Spleen (tissue), 11 donors: Measurements from ENCODE around the gene PIGC. TPM values are rescaled to one million over a fixed set of nuclear protein-coding genes. Genes with fewer than 3 reads are reported as not detected.

ENCODE experiments used
- DNase-seq: peaks from one replicate; pipeline ENCODE4 v3.0.0-alpha.2; 2020
- H3K27ac ChIP-seq, 8 donors: fragments of 200-600 bp; sonication (generic) in 7 of 8; 1 replicate in 4 of 8; 2 replicates in 4 of 8; pipeline versions ENCODE4 v1.5.0 to v1.8.0; 2016 to 2021; ENCODE audit warnings: inconsistent platforms in 4 of 8, mild to moderate bottlenecking in 4 of 8, moderate library complexity in 1 of 8
- H3K27me3 ChIP-seq, 7 donors: fragments of 200-600 bp; sonication (generic) in 6 of 7; replicated peaks in 1 of 7; 1 replicate in 4 of 7; 2 replicates in 3 of 7; pipeline versions ENCODE4 v1.5.0 to v1.8.0; 2016 to 2021; ENCODE audit warnings: inconsistent platforms in 3 of 7, mild to moderate bottlenecking in 1 of 7
- H3K36me3 ChIP-seq, 6 donors: fragments of 200-600 bp; sonication (generic) in 5 of 6; 1 replicate in 4 of 6; 2 replicates in 2 of 6; pipeline versions ENCODE4 v1.5.0 to v1.8.0; 2016 to 2021; ENCODE audit warnings: inconsistent platforms in 2 of 6
- H3K4me1 ChIP-seq, 6 donors: fragments of 200-600 bp; sonication (generic) in 5 of 6; 1 replicate in 3 of 6; 2 replicates in 3 of 6; pipeline versions ENCODE4 v1.5.0 to v1.8.0; 2016 to 2021; ENCODE audit warnings: inconsistent platforms in 3 of 6
- H3K4me3 ChIP-seq, 8 donors: fragments of 200-600 bp; sonication (generic) in 7 of 8; 1 replicate in 4 of 8; 2 replicates in 4 of 8; pipeline versions ENCODE4 v1.5.0 to v1.8.0; 2016 to 2021; ENCODE audit warnings: inconsistent platforms in 4 of 8, mild to moderate bottlenecking in 4 of 8, moderate library complexity in 2 of 8
- H3K9me3 ChIP-seq, 8 donors: fragments of 200-600 bp; sonication (generic) in 7 of 8; 1 replicate in 4 of 8; 2 replicates in 4 of 8; pipeline versions ENCODE4 v1.5.0 to v1.8.0; 2016 to 2021; ENCODE audit warnings: inconsistent platforms in 4 of 8
- CTCF ChIP-seq, 11 experiments: fragments of 200-600 bp in 7 of 11; fragments of 450-650 bp in 4 of 11; sonication (generic) in 4 of 11; IDR thresholded peaks in 8 of 11; conservative IDR thresholded peaks in 3 of 11; 1 replicate in 7 of 11; 2 replicates in 4 of 11; pipeline versions ENCODE4 v1.4.0 to v1.8.0; 2016 to 2021; ENCODE audit warnings: antibody characterized with exemption in 11 of 11, inconsistent platforms in 4 of 11, mild to moderate bottlenecking in 1 of 11
- POLR2A ChIP-seq, 3 donors: fragments of 450-650 bp; IDR thresholded peaks; one replicate each; pipeline ENCODE4 v1.5.1; 2017; ENCODE audit warnings: antibody characterized with exemption in 3 of 3, mild to moderate bottlenecking in 1 of 3
- POLR2AphosphoS5 ChIP-seq, 3 donors: sonication (generic); formaldehyde crosslinking; IDR thresholded peaks; one replicate each; pipeline ENCODE4 v1.5.1; 2017; ENCODE audit warnings: antibody characterized with exemption in 3 of 3
- WGBS, 5 donors: extraction: QIAGEN DNeasy Blood & Tissue Kit in 3 of 5; methylation state at CpG; one replicate each; pipeline versions ENCODE4 v1.1.5 to v1.1.7; 2013 to 2018; 5-methylcytosine and 5-hydroxymethylcytosine counted together
- intact Hi-C: fragments of 100-400 bp; cut with DNase I; formaldehyde crosslinking; loops from one replicate; pipeline ENCODE4 v1.15.0; 2023; ENCODE audit warnings: low total_unique reads
- polyA plus RNA-seq, 3 donors: library from polyadenylated mRNA; stranded (reverse); fragments of 200-250 nt; gene quantifications; one replicate each; pipeline ENCODE4 v1.2.1, GENCODE V29; 2013
- total RNA-seq, 7 donors: library from RNA; depleted of rRNA in 3 of 7; stranded (reverse); fragments of >200 nt in 3 of 7; fragmentation: NEBNext Ultra II Directional in 4 of 7; extraction: Animal tissue kit (Norgen Biotek cat#: 25700) in 4 of 7; gene quantifications; one replicate each; pipeline versions ENCODE4 v1.1.0 to v1.2.1, GENCODE V29; 2016 to 2021
- donor health status: healthy with polysubstance abuse.
- donor health status: DM: no; HTN: no; CAD: no; lungs with moderate emphysema.
- donor health status: DM: no; HTN: no; CAD: no.
- donor health status: Bipolar disorder and iron deficiency.
- donor health status: healthy.
- donor health status: DM: no; HTN: no; CAD: no.
- donor health status: DM: yes; HTN: yes; CAD: no.

Gene PIGC
- total and polyA plus RNA-seq, 10 donors: 20.1 to 28.0 (median 23.9) TPM

GRCh38 chr1:172394141-172394751 lies 49.6 kb downstream of the PIGC start:
- TF ChIP-seq POLR2AphosphoS5 (IDR thresholded peaks at IDR 0.05) (peak in 1 of 3 donors; percentile 73), CTCF (IDR thresholded peaks at IDR 0.05 in 8 of 11, conservative IDR thresholded peaks at IDR 0.05 in 3 of 11) (no peak), POLR2A (IDR thresholded peaks at IDR 0.05) (peak in 1 of 3 donors; percentile 48)
- Histone ChIP-seq H3K27ac (peak overlapping the region; percentile 75 to 92 (median 83)), H3K36me3 (no peaks in the 10 kb centered on the region), H3K4me3 (peak overlapping the region in 1 of 8 donors; percentile 32), H3K27me3 (no peaks in the 10 kb centered on the region), H3K9me3 (no peaks in the 10 kb centered on the region), H3K4me1 (peaks cover 29 to 90% (median 60%) of the 10 kb centered on the region in 6 donors)
- DNase-seq: peak; percentile 81
- intact Hi-C loops: loop anchor here (10.0 kb wide), 1 partner anchor 209 kb away; no protein-coding TSS in a partner anchor
- WGBS, 5 donors: 7 to 15% (median 13%) methylated on average over 4 of the region's 4 CpGs

GRCh38 chr1:172393354-172393753 lies 50.5 kb downstream of the PIGC start:
- Histone ChIP-seq H3K27me3 (no peaks in the 10 kb centered on the region), H3K27ac (peak overlapping the region; percentile 65 to 92 (median 83)), H3K36me3 (no peaks in the 10 kb centered on the region), H3K4me1 (peaks cover 24 to 82% (median 55%) of the 10 kb centered on the region in 6 donors), H3K9me3 (no peaks in the 10 kb centered on the region), H3K4me3 (no peak overlapping the region)
- DNase-seq: no peak
- intact Hi-C loops: loop anchor here (10.0 kb wide), 1 partner anchor 209 kb away; no protein-coding TSS in a partner anchor
- WGBS, 5 donors: 57 to 72% (median 65%) methylated on average over 5 of the region's 5 CpGs
- TF ChIP-seq CTCF (IDR thresholded peaks at IDR 0.05 in 8 of 11, conservative IDR thresholded peaks at IDR 0.05 in 3 of 11) (no peak), POLR2AphosphoS5 (IDR thresholded peaks at IDR 0.05) (no peak), POLR2A (IDR thresholded peaks at IDR 0.05) (no peak)

GRCh38 chr1:172391976-172392375 lies 51.9 kb downstream of the PIGC start:
- no peaks in the 10 kb centered on the region for H3K27me3 ChIP-seq
- peak overlapping the region in 7 of 8 donors; percentile 75 to 92 (median 83) for H3K27ac ChIP-seq
- TF ChIP-seq POLR2A (IDR thresholded peaks at IDR 0.05) (no peak), POLR2AphosphoS5 (IDR thresholded peaks at IDR 0.05) (no peak), CTCF (IDR thresholded peaks at IDR 0.05 in 8 of 11, conservative IDR thresholded peaks at IDR 0.05 in 3 of 11) (no peak)
- no peaks in the 10 kb centered on the region for H3K9me3 ChIP-seq
- intact Hi-C loops: loop anchor here (10.0 kb wide), 1 partner anchor 207 kb away; no protein-coding TSS in a partner anchor
- no peak for DNase-seq
- no peak overlapping the region for H3K4me3 ChIP-seq
- H3K4me1 ChIP-seq: peaks cover 24 to 68% (median 47%) of the 10 kb centered on the region in 6 donors
- no peaks in the 10 kb centered on the region for H3K36me3 ChIP-seq
- WGBS, 5 donors: 83 to 98% (median 95%) methylated on average over 1 of the region's 1 CpG

Other genes starting within 250 kb of the PIGC start
- not detected for gene C1orf105, start 23.4 kb downstream of the PIGC start, total RNA-seq
- gene C1orf105, start 23.4 kb downstream of the PIGC start, polyA plus RNA-seq: not detected
- 10 to 100 TPM; 36.0 to 59.5 (median 43.9) TPM for gene SUCO, start 89.1 kb upstream of the PIGC start, total RNA-seq
- 10 to 100 TPM in 1 of 3 donors, 1 to 10 TPM in 2; 7.9 to 11.6 (median 9.1) TPM for gene SUCO, start 89.1 kb upstream of the PIGC start, polyA plus RNA-seq
- 1 to 10 TPM; 1.4 to 7.1 (median 3.9) TPM for gene FASLG, start 215.0 kb upstream of the PIGC start, total RNA-seq
- 1 to 10 TPM in 1 of 3 donors, under 1 TPM in 2; 0.44 to 1.0 (median 0.50) TPM for gene FASLG, start 215.0 kb upstream of the PIGC start, polyA plus RNA-seq